Memory B cell (primary cell): ENCODE data around the gene TSHZ3.

Experiments used
- ATAC-seq: fragments of 150-1000 bp; cut with Tn5 transposase; 2 replicates; pipeline ENCODE4 v1.10.0; 2021; ENCODE audit warnings: low read depth, mild to moderate bottlenecking, moderate library complexity
- DNase-seq, 2 donors: peaks; one replicate each; pipeline ENCODE4 v3.0.0; 2022; ENCODE audit warnings: low spot score in 2 of 2
- H3K27ac Mint-ChIP-seq: one replicate; pipeline ENCODE4 v1.8.0; 2022; ENCODE audit warnings: mild to moderate bottlenecking, moderate library complexity, mixed read lengths
- H3K27me3 Mint-ChIP-seq: one replicate; pipeline ENCODE4 v1.8.0; 2022; ENCODE audit warnings: mixed read lengths
- H3K36me3 Mint-ChIP-seq: one replicate; pipeline ENCODE4 v1.8.0; 2022; ENCODE audit warnings: mild to moderate bottlenecking, mixed read lengths
- H3K4me1 Mint-ChIP-seq: one replicate; pipeline ENCODE4 v1.8.0; 2022; ENCODE audit warnings: mixed read lengths
- H3K4me3 Mint-ChIP-seq: one replicate; pipeline ENCODE4 v1.8.0; 2022; ENCODE audit warnings: mild to moderate bottlenecking, moderate library complexity, mixed read lengths
- H3K9me3 Mint-ChIP-seq: one replicate; pipeline ENCODE4 v1.8.0; 2022; ENCODE audit warnings: mixed read lengths

TSHZ3 gene

GRCh38 chr19:31349160-31349881 lies at the start of gene TSHZ3:
TSHZ3 (minus strand) TSS chr19:31349436; CDS start chr19:31349219, 217 bp downstream.
- Mint-ChIP-seq H3K27me3 (peaks cover 24% of the 10 kb centered on the region), H3K36me3 (peaks cover 2% of the 10 kb centered on the region), H3K4me3 (peak within 1 kb of the TSS; percentile 70), H3K4me1 (peaks cover 3% of the 10 kb centered on the region), H3K9me3 (peaks cover 2% of the 10 kb centered on the region), H3K27ac (no peak within 1 kb of the TSS)
- no peak for ATAC-seq
- no peak for DNase-seq

- DNase-seq (no peak), ATAC-seq (no peak)
- H3K4me1 Mint-ChIP-seq: no peaks in the 10 kb centered on the region
- H3K27ac Mint-ChIP-seq: no peak overlapping the region
- no peaks in the 10 kb centered on the region for H3K36me3 Mint-ChIP-seq
- H3K27me3 Mint-ChIP-seq: no peaks in the 10 kb centered on the region
- peaks cover 2% of the 10 kb centered on the region for H3K9me3 Mint-ChIP-seq
- H3K4me3 Mint-ChIP-seq: no peak overlapping the region
Observed at GRCh38 chr19:31397308-31397707, 48.1 kb upstream of the TSHZ3 start.

GRCh38 chr19:31392464-31392863 lies 43.2 kb upstream of the TSHZ3 start:
- Mint-ChIP-seq H3K27me3 (no peaks in the 10 kb centered on the region), H3K9me3 (no peaks in the 10 kb centered on the region), H3K36me3 (no peaks in the 10 kb centered on the region), H3K4me3 (no peak overlapping the region), H3K4me1 (no peaks in the 10 kb centered on the region), H3K27ac (no peak overlapping the region)
- DNase-seq: no peak
- no peak for ATAC-seq

- no peak for DNase-seq
- no peaks in the 10 kb centered on the region for H3K36me3 Mint-ChIP-seq
- H3K27me3 Mint-ChIP-seq: no peaks in the 10 kb centered on the region
- H3K27ac Mint-ChIP-seq: no peak overlapping the region
- H3K4me3 Mint-ChIP-seq: no peak overlapping the region
- no peaks in the 10 kb centered on the region for H3K9me3 Mint-ChIP-seq
- no peaks in the 10 kb centered on the region for H3K4me1 Mint-ChIP-seq
- no peak for ATAC-seq
Observed at GRCh38 chr19:31391518-31391917, 42.3 kb upstream of the TSHZ3 start.

- H3K27me3 Mint-ChIP-seq: no peaks in the 10 kb centered on the region
- no peak for DNase-seq
- H3K4me1 Mint-ChIP-seq: no peaks in the 10 kb centered on the region
- no peak overlapping the region for H3K27ac Mint-ChIP-seq
- no peaks in the 10 kb centered on the region for H3K9me3 Mint-ChIP-seq
- H3K36me3 Mint-ChIP-seq: no peaks in the 10 kb centered on the region
- ATAC-seq: no peak
- H3K4me3 Mint-ChIP-seq: no peak overlapping the region
Observed at GRCh38 chr19:31390711-31391110, 41.5 kb upstream of the TSHZ3 start.

GRCh38 chr19:31389874-31390273 lies 40.6 kb upstream of the TSHZ3 start:
- Mint-ChIP-seq H3K27ac (no peak overlapping the region), H3K9me3 (no peaks in the 10 kb centered on the region), H3K27me3 (no peaks in the 10 kb centered on the region)

GRCh38 chr19:31387717-31388301 lies 38.6 kb upstream of the TSHZ3 start:
- ATAC-seq (no peak), DNase-seq (no peak)
- Mint-ChIP-seq H3K36me3 (no peaks in the 10 kb centered on the region), H3K27ac (no peak overlapping the region), H3K9me3 (no peaks in the 10 kb centered on the region), H3K27me3 (no peaks in the 10 kb centered on the region), H3K4me3 (no peak overlapping the region), H3K4me1 (no peaks in the 10 kb centered on the region)

More at GRCh38 chr19:31389874-31390273, 40.6 kb upstream of the TSHZ3 start:
- ATAC-seq: no peak
- Mint-ChIP-seq H3K36me3 (no peaks in the 10 kb centered on the region), H3K4me1 (no peaks in the 10 kb centered on the region), H3K4me3 (no peak overlapping the region)
- no peak for DNase-seq

GRCh38 chr19:31386806-31387205 lies 37.6 kb upstream of the TSHZ3 start:
- ATAC-seq: no peak
- H3K4me1 Mint-ChIP-seq: no peaks in the 10 kb centered on the region
- no peaks in the 10 kb centered on the region for H3K36me3 Mint-ChIP-seq
- H3K4me3 Mint-ChIP-seq: no peak overlapping the region
- DNase-seq: no peak
- no peak overlapping the region for H3K27ac Mint-ChIP-seq
- no peaks in the 10 kb centered on the region for H3K9me3 Mint-ChIP-seq
- H3K27me3 Mint-ChIP-seq: no peaks in the 10 kb centered on the region

- ATAC-seq: no peak
- DNase-seq: no peak
- no peak overlapping the region for H3K4me3 Mint-ChIP-seq
- no peaks in the 10 kb centered on the region for H3K36me3 Mint-ChIP-seq
- no peaks in the 10 kb centered on the region for H3K27me3 Mint-ChIP-seq
- no peaks in the 10 kb centered on the region for H3K4me1 Mint-ChIP-seq
- H3K9me3 Mint-ChIP-seq: no peaks in the 10 kb centered on the region
- H3K27ac Mint-ChIP-seq: no peak overlapping the region
Observed at GRCh38 chr19:31385744-31386143, 36.5 kb upstream of the TSHZ3 start.

GRCh38 chr19:31383553-31383952 lies 34.3 kb upstream of the TSHZ3 start:
- Mint-ChIP-seq H3K27ac (no peak overlapping the region), H3K9me3 (no peaks in the 10 kb centered on the region), H3K36me3 (no peaks in the 10 kb centered on the region), H3K4me1 (no peaks in the 10 kb centered on the region), H3K27me3 (no peaks in the 10 kb centered on the region), H3K4me3 (no peak overlapping the region)
- no peak for DNase-seq
- ATAC-seq: no peak

- H3K36me3 Mint-ChIP-seq: no peaks in the 10 kb centered on the region
Observed at GRCh38 chr19:31380854-31381253, 31.6 kb upstream of the TSHZ3 start.

GRCh38 chr19:31378404-31378803 lies 29.2 kb upstream of the TSHZ3 start:
- Mint-ChIP-seq H3K4me1 (no peaks in the 10 kb centered on the region), H3K4me3 (no peak overlapping the region), H3K27ac (no peak overlapping the region), H3K27me3 (no peaks in the 10 kb centered on the region), H3K9me3 (peaks cover 3% of the 10 kb centered on the region), H3K36me3 (no peaks in the 10 kb centered on the region)
- DNase-seq (no peak), ATAC-seq (no peak)

More at GRCh38 chr19:31380854-31381253, 31.6 kb upstream of the TSHZ3 start:
- no peak overlapping the region for H3K27ac Mint-ChIP-seq
- no peaks in the 10 kb centered on the region for H3K27me3 Mint-ChIP-seq
- H3K9me3 Mint-ChIP-seq: peaks cover 3% of the 10 kb centered on the region
- no peaks in the 10 kb centered on the region for H3K4me1 Mint-ChIP-seq
- no peak for ATAC-seq
- H3K4me3 Mint-ChIP-seq: no peak overlapping the region
- DNase-seq: no peak

GRCh38 chr19:31377736-31378135 lies 28.5 kb upstream of the TSHZ3 start:
- Mint-ChIP-seq H3K27ac (no peak overlapping the region), H3K27me3 (no peaks in the 10 kb centered on the region), H3K36me3 (no peaks in the 10 kb centered on the region), H3K4me3 (no peak overlapping the region), H3K4me1 (no peaks in the 10 kb centered on the region), H3K9me3 (peaks cover 3% of the 10 kb centered on the region)
- ATAC-seq (no peak), DNase-seq (no peak)

GRCh38 chr19:31372246-31372781 lies 23.1 kb upstream of the TSHZ3 start:
- ATAC-seq: no peak
- no peaks in the 10 kb centered on the region for H3K27me3 Mint-ChIP-seq
- H3K4me3 Mint-ChIP-seq: no peak overlapping the region
- H3K27ac Mint-ChIP-seq: no peak overlapping the region
- no peaks in the 10 kb centered on the region for H3K36me3 Mint-ChIP-seq
- no peak for DNase-seq
- peaks cover 3% of the 10 kb centered on the region for H3K9me3 Mint-ChIP-seq
- no peaks in the 10 kb centered on the region for H3K4me1 Mint-ChIP-seq

- H3K4me1 Mint-ChIP-seq: no peaks in the 10 kb centered on the region
- H3K27me3 Mint-ChIP-seq: no peaks in the 10 kb centered on the region
- H3K9me3 Mint-ChIP-seq: peaks cover 3% of the 10 kb centered on the region
- H3K36me3 Mint-ChIP-seq: no peaks in the 10 kb centered on the region
- no peak overlapping the region for H3K27ac Mint-ChIP-seq
- ATAC-seq: no peak
- DNase-seq: no peak
- no peak overlapping the region for H3K4me3 Mint-ChIP-seq
Observed at GRCh38 chr19:31370216-31370615, 21.0 kb upstream of the TSHZ3 start.
